Measurements from ENCODE around the gene HSD17B11. TPM values are rescaled to one million over a fixed set of nuclear protein-coding genes. Genes with fewer than 3 reads are reported as not detected.
"Not testable (repeated sequence)": the region's sequence is repeated elsewhere in the genome, so short reads cannot be mapped to it uniquely, and the experiment has no call there.

The HSD17B11 gene
- total RNA-seq, 2 donors from 2014 or later: 21.4 to 105 TPM

GRCh38 chr4:87410679-87411078 lies 19.7 kb upstream of the HSD17B11 start:
- no peaks in the 10 kb centered on the region for H3K36me3 ChIP-seq (replicated peaks in 1 of 2; ENCODE audit: insufficient read depth in 1 of 2, low read depth in 2 of 2)
- no peak for TF ChIP-seq POLR2A (IDR thresholded peaks at IDR 0.05)
- TF ChIP-seq, protein P1, sequence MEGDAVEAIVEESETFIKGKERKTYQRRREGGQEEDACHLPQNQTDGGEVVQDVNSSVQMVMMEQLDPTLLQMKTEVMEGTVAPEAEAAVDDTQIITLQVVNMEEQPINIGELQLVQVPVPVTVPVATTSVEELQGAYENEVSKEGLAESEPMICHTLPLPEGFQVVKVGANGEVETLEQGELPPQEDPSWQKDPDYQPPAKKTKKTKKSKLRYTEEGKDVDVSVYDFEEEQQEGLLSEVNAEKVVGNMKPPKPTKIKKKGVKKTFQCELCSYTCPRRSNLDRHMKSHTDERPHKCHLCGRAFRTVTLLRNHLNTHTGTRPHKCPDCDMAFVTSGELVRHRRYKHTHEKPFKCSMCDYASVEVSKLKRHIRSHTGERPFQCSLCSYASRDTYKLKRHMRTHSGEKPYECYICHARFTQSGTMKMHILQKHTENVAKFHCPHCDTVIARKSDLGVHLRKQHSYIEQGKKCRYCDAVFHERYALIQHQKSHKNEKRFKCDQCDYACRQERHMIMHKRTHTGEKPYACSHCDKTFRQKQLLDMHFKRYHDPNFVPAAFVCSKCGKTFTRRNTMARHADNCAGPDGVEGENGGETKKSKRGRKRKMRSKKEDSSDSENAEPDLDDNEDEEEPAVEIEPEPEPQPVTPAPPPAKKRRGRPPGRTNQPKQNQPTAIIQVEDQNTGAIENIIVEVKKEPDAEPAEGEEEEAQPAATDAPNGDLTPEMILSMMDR (IDR thresholded peaks at IDR 0.05): no peak
- no peaks in the 10 kb centered on the region for H3K27me3 ChIP-seq
- no peak overlapping the region for H3K27ac ChIP-seq
- intact Hi-C loops (cut with DNase I): no loop called here
- ATAC-seq (no peak), DNase-seq (no peak)
- no peaks in the 10 kb centered on the region for H3K9me3 ChIP-seq
- 79 to 81% methylated on average over 2 of the region's 2 CpGs for WGBS, 2 donors
- H3K4me1 ChIP-seq: peaks cover 49% of the 10 kb centered on the region
- no peak overlapping the region for H3K4me3 ChIP-seq

- Histone ChIP-seq H3K9me3 (no peaks in the 10 kb centered on the region), H3K4me1 (peaks cover 49% of the 10 kb centered on the region), H3K4me3 (no peak overlapping the region), H3K27me3 (no peaks in the 10 kb centered on the region), H3K36me3 (replicated peaks in 1 of 2; ENCODE audit: insufficient read depth in 1 of 2, low read depth in 2 of 2) (no peaks in the 10 kb centered on the region), H3K27ac (peak overlapping the region in 3 of 4 donors; percentile 34 to 80 (median 69))
- intact Hi-C loops (cut with DNase I): no loop called here
- TF ChIP-seq POLR2A (IDR thresholded peaks at IDR 0.05): no peak
- TF ChIP-seq, protein P1 (IDR thresholded peaks at IDR 0.05): no peak
- no peak for DNase-seq
- 11 to 20% methylated on average over 2 of the region's 2 CpGs for WGBS, 2 donors
- no peak for ATAC-seq
Observed at GRCh38 chr4:87410157-87410556, 19.2 kb upstream of the HSD17B11 start.

DNA sequence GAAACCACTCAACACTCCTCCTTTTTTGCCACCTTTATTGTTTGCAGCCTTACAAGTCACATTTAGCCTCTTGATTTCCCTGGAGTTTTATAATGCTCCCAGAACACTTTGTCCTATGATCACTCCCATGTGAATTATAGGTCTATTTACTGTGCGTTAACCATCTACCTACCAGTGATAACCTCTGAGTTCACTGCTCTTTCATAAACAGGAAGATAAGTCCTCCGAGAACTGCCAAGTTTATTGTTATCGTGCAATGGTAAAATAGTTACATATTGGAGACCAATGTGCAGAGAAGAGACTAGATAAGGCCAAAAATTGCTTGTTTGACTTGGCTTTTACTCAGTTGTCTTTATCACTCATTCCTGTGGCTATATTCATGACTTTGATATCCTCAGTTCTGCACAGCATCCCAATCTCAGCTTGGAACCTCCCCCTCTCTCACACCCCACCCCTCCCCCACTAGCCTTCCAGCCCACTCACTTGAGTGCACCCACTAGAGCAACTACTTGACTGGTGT lies 18.5 kb upstream of the HSD17B11 start:
- intact Hi-C loops (cut with DNase I): no loop called here
- peak; percentile 98 for ATAC-seq
- H3K27ac ChIP-seq: peak overlapping the region; percentile 19 to 80 (median 64)
- TF ChIP-seq, protein P1 (IDR thresholded peaks at IDR 0.05): peak in 1 of 7 experiments; percentile 15
- TF ChIP-seq POLR2A (IDR thresholded peaks at IDR 0.05): no peak
- H3K36me3 ChIP-seq (replicated peaks in 1 of 2; ENCODE audit: insufficient read depth in 1 of 2, low read depth in 2 of 2): no peaks in the 10 kb centered on the region
- peaks cover 49% of the 10 kb centered on the region for H3K4me1 ChIP-seq
- DNase-seq: peak in 3 of 4 donors; percentile 33 to 38 (median 36)
- no peaks in the 10 kb centered on the region for H3K9me3 ChIP-seq
- WGBS, 2 donors: 12 to 21% methylated on average over 3 of the region's 3 CpGs
- H3K4me3 ChIP-seq: no peak overlapping the region
- no peaks in the 10 kb centered on the region for H3K27me3 ChIP-seq

DNA sequence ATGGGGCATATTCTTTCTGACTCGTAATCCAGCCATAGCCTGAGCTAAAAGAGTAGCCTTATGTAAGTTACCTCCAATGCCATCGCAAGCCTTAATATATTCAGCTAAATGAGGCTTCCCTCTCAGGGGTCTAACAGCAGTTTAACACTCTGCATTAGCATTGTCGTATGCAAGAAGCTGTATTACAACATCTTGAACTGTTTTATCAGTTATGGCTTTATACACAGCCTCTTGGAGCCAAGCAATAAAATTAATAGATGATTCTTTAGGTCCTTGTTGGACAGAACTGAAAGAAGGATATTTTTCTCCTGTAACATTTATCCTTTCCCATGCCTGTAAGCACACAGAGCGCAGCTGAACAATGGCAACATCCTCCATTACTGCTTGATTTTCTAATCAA lies 15.9 kb upstream of the HSD17B11 start:
- 78 to 88% methylated on average over 4 of the region's 4 CpGs for WGBS, 2 donors
- H3K36me3 ChIP-seq (replicated peaks in 1 of 2; ENCODE audit: insufficient read depth in 1 of 2, low read depth in 2 of 2); H3K27ac ChIP-seq; ATAC-seq; H3K4me3 ChIP-seq; intact Hi-C loops (cut with DNase I); H3K27me3 ChIP-seq; DNase-seq; H3K9me3 ChIP-seq: not testable (repeated sequence)
- peaks cover 49% of the 10 kb centered on the region for H3K4me1 ChIP-seq

GRCh38 chr4:87406462-87406861 lies 15.5 kb upstream of the HSD17B11 start:
- Histone ChIP-seq H3K27me3 (no peaks in the 10 kb centered on the region), H3K9me3 (no peaks in the 10 kb centered on the region), H3K4me1 (peaks cover 49% of the 10 kb centered on the region), H3K36me3 (replicated peaks in 1 of 2; ENCODE audit: insufficient read depth in 1 of 2, low read depth in 2 of 2) (no peaks in the 10 kb centered on the region), H3K4me3 (no peak overlapping the region), H3K27ac (no peak overlapping the region)
- intact Hi-C loops (cut with DNase I): no loop called here
- ATAC-seq (no peak), DNase-seq (no peak)
- 76 to 80% methylated on average over 6 of the region's 6 CpGs for WGBS, 2 donors
- TF ChIP-seq, protein P1 (IDR thresholded peaks at IDR 0.05): no peak
- no peak for TF ChIP-seq POLR2A (IDR thresholded peaks at IDR 0.05)

Measured in body of pancreas (tissue), 4 donors.